Right renal pelvis (tissue), 4 donors: ENCODE measurements around the gene CIDEA. TPM values are rescaled to one million over a fixed set of nuclear protein-coding genes. Genes with fewer than 3 reads are reported as not detected.
"Not testable (repeated sequence)": the region's sequence is repeated elsewhere in the genome, so short reads cannot be mapped to it uniquely, and the experiment has no call there.

Experiments used
- DNase-seq, 4 donors: peaks; one replicate each; pipeline ENCODE4 v3.0.0-alpha.2; 2013; ENCODE audit warnings: low read depth in 4 of 4, low spot score in 3 of 4, missing footprints in 1 of 4
- polyA plus RNA-seq, 4 donors: library from polyadenylated mRNA; unstranded; fragments of 120-200 nt; gene quantifications; one replicate each; pipeline ENCODE4 v1.2.1, GENCODE V29; 2013; ENCODE audit not compliant: insufficient read length in 4 of 4

CIDEA gene
- under 1 TPM in 1 of 4 donors, not detected in 3; 0.06 TPM for polyA plus RNA-seq

DNA sequence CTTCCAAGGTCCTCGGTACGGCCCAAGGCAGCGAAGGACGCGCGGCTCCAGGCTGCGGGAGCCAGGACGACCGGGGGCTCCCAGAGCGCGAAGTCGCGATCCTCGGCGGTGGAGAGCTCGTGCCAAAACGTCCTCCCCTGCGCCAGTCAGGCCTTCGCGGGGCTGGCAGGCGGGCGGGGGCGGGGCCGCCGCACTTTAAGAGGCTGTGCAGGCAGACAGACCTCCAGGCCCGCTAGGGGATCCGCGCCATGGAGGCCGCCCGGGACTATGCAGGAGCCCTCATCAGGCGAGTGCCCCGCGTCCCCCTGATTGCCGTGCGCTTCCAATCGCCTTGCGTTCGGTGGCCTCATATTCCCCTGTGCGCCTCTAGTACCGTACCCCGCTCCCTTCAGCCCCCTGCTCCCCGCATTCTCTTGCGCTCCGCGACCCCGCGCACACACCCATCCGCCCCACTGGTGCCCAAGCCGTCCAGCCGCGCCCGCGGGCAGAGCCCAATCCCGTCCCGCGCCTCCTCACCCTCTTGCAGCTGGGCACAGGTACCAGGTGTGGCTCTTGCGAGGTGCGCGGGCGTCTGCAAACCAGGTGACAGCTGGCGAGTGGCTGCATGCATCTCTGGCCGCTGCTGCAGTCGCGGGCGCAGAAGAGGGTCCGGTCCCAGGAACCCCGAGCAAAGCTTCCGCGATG lies at the start of gene CIDEA:
CIDEA (plus strand) TSS at position 226 of the 684 bp plus-strand sequence; CDS start at position 249, 23 bp downstream.
- DNase-seq: no peak

GRCh38 chr18:12208296-12209153 lies 45.6 kb upstream of the CIDEA start:
- DNase-seq: not testable (repeated sequence)

DNA sequence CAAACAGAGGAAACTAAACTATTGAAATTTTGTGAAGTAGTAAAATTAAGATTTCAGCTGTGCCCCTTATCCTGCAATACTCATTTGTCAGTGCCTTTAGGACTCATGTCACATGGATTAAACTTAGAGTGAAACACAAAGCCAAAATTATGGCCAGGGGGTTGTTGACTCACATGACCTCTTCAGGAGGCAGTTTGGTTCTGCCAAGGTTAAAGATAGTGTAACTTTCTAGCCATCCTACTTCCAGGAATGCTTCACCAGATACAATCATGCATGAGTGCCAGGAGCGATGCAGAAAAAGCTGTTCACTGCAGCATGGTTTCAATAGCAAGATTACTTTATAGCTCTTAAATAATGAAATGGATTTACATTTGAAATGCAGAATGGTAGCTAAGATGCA lies 41.9 kb upstream of the CIDEA start:
- DNase-seq: not testable (repeated sequence)

DNA sequence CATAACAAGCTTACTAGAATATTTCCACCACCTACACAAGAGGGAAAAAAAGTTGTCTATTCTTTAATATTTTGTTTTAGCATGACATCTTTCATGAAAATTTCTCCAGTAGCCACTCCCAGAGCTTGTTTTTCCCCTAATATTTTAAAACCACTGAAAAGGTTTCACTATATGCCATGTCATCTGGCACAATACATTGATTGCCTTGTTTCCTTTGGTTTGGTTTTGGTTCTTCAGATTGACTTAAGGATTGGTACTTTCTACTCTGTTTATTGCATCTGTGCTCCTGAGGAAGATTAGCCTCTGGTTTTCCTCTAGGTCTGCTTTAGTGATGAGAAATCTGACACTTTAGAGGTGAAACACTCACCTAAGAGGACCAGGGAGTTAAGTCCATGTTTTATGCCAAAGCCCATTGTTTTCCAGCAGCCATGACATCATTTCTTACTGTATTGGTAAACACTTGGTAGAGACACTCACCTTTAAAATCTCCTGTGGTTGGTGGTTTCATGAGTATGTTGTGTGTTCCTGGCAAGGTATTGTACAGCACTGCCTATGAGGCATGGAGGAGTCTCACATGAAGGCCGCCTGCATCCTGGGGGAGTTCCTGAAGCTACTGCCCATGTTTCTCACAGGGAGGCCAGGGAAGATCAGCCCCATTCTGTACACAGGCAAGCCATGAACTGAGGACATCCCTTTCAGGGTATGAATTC lies 39.7 kb upstream of the CIDEA start:
- not testable (repeated sequence) for DNase-seq

DNA sequence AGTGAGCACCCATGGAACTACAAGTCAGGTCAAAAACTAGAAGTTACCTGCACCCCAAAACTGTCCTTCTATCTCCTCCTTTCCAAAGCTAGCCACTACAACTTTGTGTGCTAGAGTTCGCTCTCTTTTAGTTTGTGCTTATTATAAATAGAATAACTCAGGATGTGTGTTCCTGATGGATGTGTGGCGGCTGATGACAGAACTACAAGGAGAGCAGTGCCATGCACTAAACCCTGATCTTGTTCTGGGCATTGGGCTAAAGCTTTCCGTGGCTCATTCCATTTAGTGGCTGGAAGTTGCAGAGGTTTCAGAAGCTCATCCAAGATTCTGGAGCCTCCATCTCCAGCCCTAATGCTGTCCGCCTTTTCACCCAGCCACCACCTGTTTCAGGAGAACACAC lies 37.7 kb upstream of the CIDEA start:
- DNase-seq: not testable (repeated sequence)

DNA sequence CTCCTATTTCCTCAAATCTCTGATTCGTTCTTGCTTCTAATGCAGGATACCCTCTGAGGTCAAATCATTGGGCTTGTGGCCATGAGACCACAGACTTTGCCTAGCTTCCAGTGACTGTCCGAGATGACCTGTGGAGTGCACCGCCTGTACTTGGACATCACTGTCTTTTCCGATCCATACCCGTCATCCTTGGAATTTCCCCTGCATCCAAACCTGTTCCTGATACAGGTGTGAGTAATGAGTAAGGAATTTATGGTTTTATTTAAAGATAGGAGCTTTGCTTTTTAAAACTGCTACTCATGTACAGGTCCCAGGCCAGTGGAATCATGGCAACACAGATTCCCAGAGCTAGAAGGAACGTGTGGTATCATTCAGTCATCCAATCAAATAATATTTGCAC lies 35.6 kb upstream of the CIDEA start:
- not testable (repeated sequence) for DNase-seq

GRCh38 chr18:12222041-12222440 lies 32.1 kb upstream of the CIDEA start:
- not testable (repeated sequence) for DNase-seq

GRCh38 chr18:12223326-12223725 lies 30.8 kb upstream of the CIDEA start:
- DNase-seq: not testable (repeated sequence)

- DNase-seq: not testable (repeated sequence)
These were observed 27.4 kb upstream of the CIDEA start for GRCh38 chr18:12226807-12227206.

GRCh38 chr18:12227399-12228186 lies 26.6 kb upstream of the CIDEA start:
- not testable (repeated sequence) for DNase-seq

GRCh38 chr18:12228308-12228707 lies 25.9 kb upstream of the CIDEA start:
- not testable (repeated sequence) for DNase-seq

- DNase-seq: not testable (repeated sequence)
These were observed 23.6 kb upstream of the CIDEA start for GRCh38 chr18:12230561-12230960.

DNA sequence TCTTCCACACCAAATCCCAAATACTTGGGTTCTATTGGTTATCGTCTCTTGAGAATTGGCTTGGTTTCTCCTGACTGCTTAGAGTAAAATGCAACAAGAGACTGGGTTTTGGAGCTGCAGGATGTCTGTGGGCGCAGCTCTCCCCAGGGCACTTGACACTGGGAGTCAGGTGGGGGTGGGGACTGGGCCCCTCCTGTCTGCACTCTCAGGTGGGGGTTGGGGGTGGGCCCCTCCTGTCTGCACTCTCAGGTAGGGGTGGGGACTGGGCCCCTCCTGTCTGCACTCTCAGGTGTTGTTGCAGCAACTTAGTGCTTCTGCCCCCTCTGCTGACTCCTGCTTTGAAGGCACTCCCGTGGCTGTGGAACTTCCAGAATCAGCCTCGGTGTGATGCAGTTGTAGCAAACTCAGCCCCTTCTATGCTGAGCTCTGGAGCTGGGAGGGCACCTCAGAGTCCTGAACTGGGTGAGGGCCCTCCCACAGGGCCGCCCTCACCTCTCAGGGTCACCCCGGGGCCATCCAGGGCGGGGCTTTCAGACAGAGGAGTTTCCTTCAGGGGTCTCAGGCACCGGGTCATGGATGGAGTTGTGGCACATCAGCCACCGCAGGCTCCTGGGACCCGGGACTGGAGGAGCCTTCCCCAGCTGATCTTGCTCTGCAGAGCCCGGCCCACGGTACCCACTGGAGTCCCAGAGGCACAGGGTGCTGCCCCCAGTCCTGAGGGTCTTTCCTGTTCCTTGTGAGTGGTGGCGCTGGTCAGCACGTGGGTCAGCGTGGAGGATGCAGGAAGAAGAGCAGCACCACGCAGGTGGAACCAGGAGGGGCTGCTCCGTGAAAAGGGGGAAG lies 22.9 kb upstream of the CIDEA start:
- no peak for DNase-seq

DNA sequence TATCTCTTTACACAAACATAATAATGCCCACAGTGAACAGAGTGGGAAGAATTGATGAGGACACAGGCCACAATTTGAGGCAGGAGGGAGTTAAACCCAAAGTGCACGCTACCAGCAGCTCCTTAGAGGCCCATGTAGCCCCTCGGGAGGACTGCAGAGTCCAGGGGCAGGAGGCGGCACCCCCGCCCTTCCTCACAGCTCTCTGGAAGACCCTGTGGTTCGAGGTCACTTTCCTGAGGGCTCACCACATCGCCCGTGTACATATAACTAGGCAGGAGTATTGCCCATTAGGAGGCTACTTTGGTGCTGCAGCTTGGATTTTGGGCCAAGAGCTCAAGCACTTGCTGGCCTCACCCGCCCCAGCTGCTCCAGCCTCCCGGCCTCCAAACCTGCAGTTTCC lies 22.2 kb upstream of the CIDEA start:
- no peak for DNase-seq

DNA sequence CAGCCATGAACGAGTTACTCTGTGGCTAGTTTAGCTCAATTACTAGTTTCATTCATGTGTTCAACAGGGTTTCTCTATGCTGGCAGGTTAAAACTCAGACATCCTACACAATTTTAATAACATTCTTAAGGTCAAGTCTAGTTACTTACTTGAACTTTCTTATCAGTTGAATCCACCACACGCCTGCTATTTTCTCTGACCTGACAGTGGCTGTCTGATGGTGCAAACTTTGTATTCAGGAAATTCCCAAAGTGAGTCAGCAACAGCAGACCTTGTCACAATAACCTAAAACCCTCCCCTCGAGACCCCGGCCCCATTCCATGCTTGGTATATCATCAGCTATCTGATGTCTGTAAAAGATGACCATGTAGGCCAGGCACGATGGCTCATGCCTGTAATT lies 20.8 kb upstream of the CIDEA start:
- no peak for DNase-seq

DNA sequence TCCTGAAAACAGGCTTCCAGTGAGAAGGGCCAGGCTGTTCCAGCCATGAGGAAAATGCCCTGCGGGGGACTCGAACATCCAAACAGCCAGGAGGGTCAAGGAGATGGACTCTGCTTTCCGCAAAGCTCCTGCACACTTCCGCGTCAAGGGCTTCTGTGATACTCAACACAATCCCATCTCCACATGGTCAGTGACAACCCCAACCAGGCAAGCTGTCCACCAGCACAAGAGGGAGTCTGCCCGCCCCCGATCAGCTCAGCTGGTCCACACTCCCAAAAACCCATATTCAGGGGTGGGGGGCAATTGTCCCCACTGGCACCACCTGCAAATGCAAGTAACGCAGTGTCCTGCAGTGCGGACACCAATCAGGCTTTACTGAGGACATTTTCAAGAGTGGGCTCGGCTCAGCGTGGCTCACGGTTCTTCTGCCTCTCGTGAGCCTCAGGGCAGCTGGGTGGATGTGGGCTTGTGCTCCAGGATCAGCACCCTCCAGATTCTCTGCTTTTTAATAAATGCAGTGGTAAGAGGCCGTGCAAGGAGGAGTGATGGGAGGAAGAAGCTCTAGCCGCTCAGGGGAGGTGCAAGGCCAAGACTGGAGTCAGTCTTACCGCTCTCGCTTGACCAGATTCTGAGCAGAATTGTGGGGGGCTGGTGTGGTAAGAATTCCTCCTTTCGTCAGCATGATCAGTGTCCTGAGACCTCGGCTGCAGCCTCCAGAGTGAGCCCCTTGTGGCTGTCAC lies 19.5 kb upstream of the CIDEA start:
- no peak for DNase-seq

- no peak for DNase-seq
These were observed 18.0 kb upstream of the CIDEA start for GRCh38 chr18:12236141-12236540.

DNA sequence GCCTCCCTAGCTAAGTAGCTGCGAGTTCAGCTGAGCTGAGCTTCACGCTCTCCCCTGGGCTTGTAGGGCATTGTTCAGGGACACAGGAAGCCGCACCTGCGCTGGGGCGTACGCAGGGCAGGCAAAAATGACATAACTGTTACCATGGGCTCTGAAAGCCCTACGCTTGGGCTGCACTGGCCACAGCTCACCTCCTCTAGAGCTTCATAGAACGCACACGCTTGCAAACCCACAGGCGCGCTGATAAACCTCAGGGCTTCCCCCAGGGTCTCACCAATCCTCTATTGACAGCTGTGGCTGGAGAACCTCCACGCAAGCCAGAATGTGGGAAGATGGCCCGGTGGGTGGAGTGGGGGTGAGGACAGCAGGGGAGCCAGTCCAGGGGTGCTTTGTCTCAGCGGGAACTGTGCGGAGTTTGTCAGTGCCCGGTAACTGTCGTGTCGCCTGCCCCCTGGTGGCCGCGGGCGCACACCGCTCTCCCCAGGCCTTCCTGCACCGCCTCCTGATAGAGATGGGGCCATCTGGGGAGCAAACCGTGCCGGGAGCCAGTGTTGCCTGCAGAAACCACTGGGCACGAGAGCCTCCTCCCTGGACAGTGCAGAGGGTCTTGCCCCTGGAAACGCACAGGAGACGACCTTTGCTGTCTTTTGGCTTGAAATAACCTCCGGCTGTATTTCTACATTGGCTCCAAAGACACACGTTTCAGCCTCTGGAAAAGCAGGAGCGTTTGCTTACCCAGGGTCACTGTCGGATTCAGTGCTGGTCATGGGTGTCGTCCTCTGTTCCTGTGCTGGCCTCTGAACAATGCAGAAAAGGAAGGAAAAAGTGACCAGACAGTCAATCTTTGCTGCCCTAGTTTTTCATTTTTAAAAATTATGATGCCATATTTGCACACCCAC lies 17.0 kb upstream of the CIDEA start:
- DNase-seq: peak in 1 of 4 donors; percentile 30
